GM21390 (cell line): ENCODE data around the gene ZBTB20.

ENCODE experiments used
- ATAC-seq: cut with Tn5 transposase; IDR thresholded peaks from one replicate; pipeline ENCODE4 v1.9.1; 2021; ENCODE audit not compliant: unreplicated experiment

The ZBTB20 gene

DNA sequence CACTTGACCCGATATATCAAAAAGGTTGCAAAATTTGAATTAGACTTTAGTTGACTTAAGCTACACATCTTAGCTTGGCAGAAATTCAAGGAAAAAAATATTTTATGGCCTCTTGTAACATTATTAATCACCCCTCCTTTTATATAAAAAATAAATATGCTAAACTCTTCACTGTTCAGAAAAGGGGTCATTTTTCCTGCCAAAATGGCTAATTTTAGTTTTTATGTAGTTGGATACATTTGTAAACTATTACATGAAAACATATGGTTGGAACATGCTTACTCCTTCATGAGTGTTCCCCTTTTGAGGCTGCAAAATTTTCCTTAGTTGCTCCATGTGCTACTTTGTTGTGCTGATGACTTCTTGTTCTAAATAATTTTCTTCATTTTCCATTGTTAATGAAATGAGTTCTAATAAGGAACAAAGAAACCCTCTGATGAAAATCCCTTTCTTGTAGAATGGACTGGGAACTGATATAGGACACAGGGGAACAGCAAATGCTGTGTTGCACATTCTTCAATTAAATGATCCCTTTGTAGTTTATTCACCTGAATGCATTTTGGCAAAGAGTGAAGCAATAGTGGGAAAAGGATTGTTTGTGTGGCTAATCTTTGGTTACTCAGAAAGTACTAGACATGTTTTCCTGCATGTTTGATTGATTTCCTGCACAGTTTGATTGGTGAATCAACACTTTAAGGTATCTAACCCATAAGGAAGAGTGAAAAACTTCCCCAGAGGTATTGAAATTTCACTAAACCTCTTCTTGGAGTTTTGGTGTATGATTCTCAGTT, 503.9 kb downstream of the ZBTB20 start:
- no peak for ATAC-seq

GRCh38 chr3:114640126-114640525, 507.0 kb downstream of the ZBTB20 start:
- no peak for ATAC-seq

DNA sequence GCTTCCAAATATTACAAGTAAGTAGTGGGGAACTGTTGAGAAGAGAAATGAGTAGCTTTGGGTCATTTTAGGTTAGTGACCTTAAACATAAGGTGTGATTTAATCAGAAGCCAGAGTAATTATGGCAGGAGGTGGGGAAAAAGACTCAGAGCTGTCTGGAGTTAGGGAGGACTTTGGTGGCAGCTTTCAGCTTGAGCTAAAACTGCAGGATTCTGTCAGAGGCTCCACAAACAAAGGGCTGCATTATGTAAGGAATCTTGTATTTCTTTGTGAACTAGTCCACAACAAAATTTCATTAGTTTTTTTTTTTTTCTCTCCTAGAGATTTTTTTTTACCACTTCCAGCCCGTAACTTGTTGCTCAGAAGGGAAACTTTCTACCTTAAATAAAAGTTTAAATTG, 507.9 kb downstream of the ZBTB20 start:
- ATAC-seq = no peak

GRCh38 chr3:114635878-114636277, 511.2 kb downstream of the ZBTB20 start:
- no peak for ATAC-seq

GRCh38 chr3:114634635-114635034, 512.5 kb downstream of the ZBTB20 start:
- ATAC-seq = no peak

DNA sequence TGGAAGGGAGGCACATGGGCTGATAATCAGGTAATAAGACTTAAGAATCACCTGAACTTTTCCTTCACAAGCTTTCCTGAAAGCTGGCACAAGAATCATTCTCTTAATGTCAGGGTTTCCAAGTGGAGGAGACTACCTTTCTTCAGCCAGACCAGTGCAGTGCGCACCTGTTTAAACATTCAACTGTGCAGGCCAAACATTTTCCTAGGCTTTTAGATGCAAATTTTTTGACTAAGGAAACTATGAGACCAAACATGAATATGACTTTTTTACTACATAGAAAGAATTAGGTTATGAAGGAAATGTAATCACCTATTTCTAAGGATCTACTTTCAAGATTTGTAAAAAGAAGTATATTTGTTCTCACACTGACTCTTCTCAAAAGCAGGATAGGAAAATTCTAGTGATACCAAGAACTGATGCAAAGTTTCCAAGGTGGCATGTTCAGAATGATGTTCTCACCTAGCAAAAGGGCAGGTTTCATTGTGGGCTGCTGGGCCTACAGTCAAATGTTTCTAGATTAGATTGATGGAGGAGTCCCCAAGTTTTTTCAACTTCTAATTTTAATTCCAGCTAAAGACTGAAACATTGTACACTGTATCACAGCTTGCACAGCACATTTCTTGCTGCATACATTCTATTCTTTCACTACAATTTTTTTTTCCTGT, 514.2 kb downstream of the ZBTB20 start:
- ATAC-seq = no peak

GRCh38 chr3:114627770-114628169, 519.3 kb downstream of the ZBTB20 start:
- ATAC-seq = no peak

GRCh38 chr3:114626751-114627150, 520.3 kb downstream of the ZBTB20 start:
- no peak for ATAC-seq

- no peak for ATAC-seq
Measured at GRCh38 chr3:114624571-114625181, 522.4 kb downstream of the ZBTB20 start.

GRCh38 chr3:114624047-114624445, 523.0 kb downstream of the ZBTB20 start:
- no peak for ATAC-seq

DNA sequence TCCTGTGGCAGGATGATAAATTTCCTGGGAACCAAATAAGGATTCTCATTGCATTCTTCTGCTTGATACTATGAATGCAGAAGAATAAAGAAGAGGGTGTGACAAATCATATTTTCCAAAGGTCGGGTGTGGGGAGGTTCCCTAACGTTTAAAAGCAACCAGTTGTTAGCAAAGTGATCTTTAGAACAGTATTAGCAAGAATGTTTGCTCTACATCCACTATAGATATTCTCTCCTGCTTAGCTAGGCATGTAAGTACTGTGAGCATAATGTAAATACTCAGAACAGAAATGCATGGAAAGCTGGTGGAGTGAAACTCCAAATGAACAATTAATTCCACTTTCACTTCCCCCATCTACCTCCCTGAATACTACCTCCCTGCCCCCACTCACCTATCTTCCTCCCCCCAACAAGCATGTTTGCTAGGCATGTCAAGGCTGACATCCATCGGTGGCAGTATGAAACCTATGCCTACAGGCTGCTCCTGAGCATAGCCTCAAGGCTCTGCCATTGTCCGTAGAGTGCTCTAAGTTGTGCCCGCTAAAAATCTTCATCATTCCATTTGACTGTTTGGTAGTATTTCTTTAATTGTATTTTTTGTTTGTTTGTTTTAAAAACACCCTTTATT, 523.6 kb downstream of the ZBTB20 start:
- ATAC-seq = no peak

GRCh38 chr3:114622001-114622400, 525.1 kb downstream of the ZBTB20 start:
- ATAC-seq = no peak

DNA sequence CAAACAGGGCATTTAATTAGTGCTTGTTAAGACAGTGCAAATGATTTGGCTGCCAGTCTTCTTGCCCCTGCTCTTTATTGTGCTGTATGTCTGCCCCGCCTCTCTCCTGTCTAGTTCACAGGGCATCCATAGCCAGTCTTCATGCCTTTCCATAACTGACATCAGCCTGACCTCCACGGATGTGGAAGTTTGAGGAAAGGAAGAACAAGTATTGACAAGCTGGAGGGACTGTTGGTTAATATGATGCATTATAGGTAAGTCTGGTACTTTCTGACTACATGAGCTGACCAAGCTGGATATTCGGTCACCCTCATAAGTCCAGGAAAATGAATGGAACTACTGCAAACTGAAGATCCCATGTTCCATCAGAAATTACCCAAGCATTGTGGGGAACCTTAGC, 527.3 kb downstream of the ZBTB20 start:
- ATAC-seq = no peak

DNA sequence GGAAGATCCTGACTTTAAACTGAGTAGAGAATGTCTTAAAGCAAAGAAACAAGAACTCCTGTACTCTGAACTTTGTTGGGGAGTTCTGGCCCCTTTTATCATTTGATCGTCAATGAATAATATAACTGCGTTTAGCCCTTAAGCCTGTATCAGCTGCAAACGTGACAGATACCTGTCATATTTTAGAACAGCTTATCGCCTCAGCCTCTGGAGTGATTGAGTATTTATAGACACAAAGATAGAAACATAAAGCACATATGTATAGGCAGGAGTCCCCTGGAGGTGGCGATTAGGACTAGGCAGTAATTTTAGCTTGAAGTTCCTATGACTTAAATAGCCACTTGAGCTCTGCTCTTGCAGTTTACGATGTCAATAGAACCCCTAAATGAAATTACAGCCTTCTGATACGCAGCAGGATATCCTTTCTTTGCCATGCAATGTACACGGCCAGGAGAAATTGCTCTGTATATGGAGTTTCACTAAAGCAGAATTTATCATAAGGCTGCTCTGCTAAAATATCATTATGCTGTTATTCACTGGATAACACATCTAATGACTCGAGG, 531.5 kb downstream of the ZBTB20 start:
- no peak for ATAC-seq

GRCh38 chr3:114609973-114610630, 537.0 kb downstream of the ZBTB20 start:
- no peak for ATAC-seq

GRCh38 chr3:114608293-114608692, 538.8 kb downstream of the ZBTB20 start:
- no peak for ATAC-seq

DNA sequence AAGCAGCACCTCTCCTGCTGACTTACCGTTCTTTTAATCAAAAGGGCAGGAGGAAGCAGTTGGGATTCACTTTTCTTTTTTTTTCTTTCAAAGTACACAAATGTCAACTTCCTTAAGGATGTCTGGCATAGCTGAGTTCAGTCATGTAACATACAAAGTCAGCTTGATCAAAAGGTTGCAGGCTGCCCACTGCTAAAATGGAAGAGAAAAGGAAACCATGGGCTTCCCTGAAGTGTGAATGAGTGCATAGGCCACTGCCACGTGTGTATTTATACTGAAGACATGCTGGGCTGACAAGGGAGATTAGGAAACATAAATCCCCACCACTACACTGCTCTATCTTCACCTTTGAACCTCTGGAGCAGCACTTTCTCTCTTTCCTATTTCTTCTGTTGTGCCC, 540.8 kb downstream of the ZBTB20 start:
- ATAC-seq = no peak

DNA sequence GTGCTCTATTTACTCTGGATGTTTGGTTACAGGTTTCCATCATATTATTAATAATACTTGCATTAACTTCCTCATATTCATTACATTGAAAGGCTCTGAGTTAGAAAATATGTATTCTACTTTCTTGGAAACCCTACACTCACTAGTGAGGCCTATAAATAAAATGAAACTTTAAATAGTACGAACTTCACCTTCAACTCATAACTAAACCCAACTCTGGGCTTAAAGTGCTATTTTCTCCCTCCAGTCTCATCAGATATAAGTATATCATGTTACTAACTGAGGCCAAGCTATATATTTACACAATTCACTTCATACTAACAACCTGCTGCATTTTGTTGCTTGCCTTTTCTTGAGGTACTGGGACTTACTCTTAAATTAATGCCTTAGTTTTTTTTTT, 546.5 kb downstream of the ZBTB20 start:
- no peak for ATAC-seq

- ATAC-seq = no peak
Measured at GRCh38 chr3:114597871-114598270, 549.2 kb downstream of the ZBTB20 start.

DNA sequence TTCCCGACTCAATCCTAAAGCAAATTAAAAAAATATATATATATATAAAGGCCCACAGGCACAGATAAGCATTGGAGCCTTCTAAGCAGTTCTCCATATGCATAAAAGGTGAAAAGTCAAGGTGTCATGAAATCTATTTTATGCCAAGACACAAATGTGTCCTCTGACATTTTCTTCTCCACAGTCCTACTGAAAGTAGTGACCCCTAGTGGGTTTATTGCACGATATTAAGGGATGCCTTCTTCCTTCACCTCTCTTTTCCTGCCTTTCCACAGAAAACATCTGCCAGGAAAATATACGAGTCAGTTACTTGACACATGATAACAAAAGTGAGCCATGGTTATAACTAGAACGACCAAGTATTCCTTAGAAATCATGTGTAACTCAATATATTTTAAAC, 550.1 kb downstream of the ZBTB20 start:
- ATAC-seq = no peak

- no peak for ATAC-seq
Measured at GRCh38 chr3:114596147-114596546, 550.9 kb downstream of the ZBTB20 start.
